ENCODE results near the gene SYNE3.
A peak's percentile ranks its signal among the peaks of the same experiment; 100 is the strongest.
"Not testable (repeated sequence)": the region's sequence is repeated elsewhere in the genome, so short reads cannot be mapped to it uniquely, and the experiment has no call there.

SYNE3 gene

GRCh38 chr14:95523815-95524448 is 7.5 kb upstream of the SYNE3 start:
- DNase-seq = no peak

GRCh38 chr14:95523051-95523814 is 6.8 kb upstream of the SYNE3 start:
- no peak for DNase-seq

- no peak for DNase-seq
Measured at GRCh38 chr14:95522556-95522955, 6.1 kb upstream of the SYNE3 start.

- DNase-seq = no peak
Measured at GRCh38 chr14:95522116-95522515, 5.7 kb upstream of the SYNE3 start.

GRCh38 chr14:95521001-95521400 is 4.6 kb upstream of the SYNE3 start:
- no peak for DNase-seq

GRCh38 chr14:95520346-95520745 is 3.9 kb upstream of the SYNE3 start:
- no peak for DNase-seq

- peak; percentile 66 for DNase-seq
Measured at GRCh38 chr14:95519699-95520098, 3.2 kb upstream of the SYNE3 start.

- DNase-seq = no peak
Measured at GRCh38 chr14:95518045-95518751, 1.7 kb upstream of the SYNE3 start.

- DNase-seq = peak; percentile 89
Measured at GRCh38 chr14:95515596-95516552, 576 bp downstream of the SYNE3 start.

- DNase-seq = no peak
Measured at GRCh38 chr14:95515080-95515489, 1.4 kb downstream of the SYNE3 start.

GRCh38 chr14:95514131-95515079 is 2.0 kb downstream of the SYNE3 start:
- DNase-seq = no peak

GRCh38 chr14:95513291-95513690 is 3.2 kb downstream of the SYNE3 start:
- DNase-seq = no peak

GRCh38 chr14:95511687-95512086 is 4.8 kb downstream of the SYNE3 start:
- no peak for DNase-seq

- no peak for DNase-seq
Measured at GRCh38 chr14:95510804-95511203, 5.6 kb downstream of the SYNE3 start.

GRCh38 chr14:95510344-95510743 is 6.1 kb downstream of the SYNE3 start:
- not testable (repeated sequence) for DNase-seq

- DNase-seq = no peak
Measured at GRCh38 chr14:95509495-95509894, 7.0 kb downstream of the SYNE3 start.

- no peak for DNase-seq
Measured at GRCh38 chr14:95508377-95508776, 8.1 kb downstream of the SYNE3 start.

- no peak for DNase-seq
Measured at GRCh38 chr14:95507701-95508103, 8.7 kb downstream of the SYNE3 start.

- no peak for DNase-seq
Measured at GRCh38 chr14:95507174-95507573, 9.3 kb downstream of the SYNE3 start.

GRCh38 chr14:95505030-95505589 is 11.3 kb downstream of the SYNE3 start:
- no peak for DNase-seq
